ENCODE data around the gene CLDN9. TPM values are rescaled to one million over a fixed set of nuclear protein-coding genes. Genes with fewer than 3 reads are reported as not detected.
A peak's percentile ranks its signal among the peaks of the same experiment; 100 is the strongest.

Gene CLDN9
- total and polyA plus RNA-seq, 11 donors: 0.13 to 2.0 (median 0.75) TPM

DNA sequence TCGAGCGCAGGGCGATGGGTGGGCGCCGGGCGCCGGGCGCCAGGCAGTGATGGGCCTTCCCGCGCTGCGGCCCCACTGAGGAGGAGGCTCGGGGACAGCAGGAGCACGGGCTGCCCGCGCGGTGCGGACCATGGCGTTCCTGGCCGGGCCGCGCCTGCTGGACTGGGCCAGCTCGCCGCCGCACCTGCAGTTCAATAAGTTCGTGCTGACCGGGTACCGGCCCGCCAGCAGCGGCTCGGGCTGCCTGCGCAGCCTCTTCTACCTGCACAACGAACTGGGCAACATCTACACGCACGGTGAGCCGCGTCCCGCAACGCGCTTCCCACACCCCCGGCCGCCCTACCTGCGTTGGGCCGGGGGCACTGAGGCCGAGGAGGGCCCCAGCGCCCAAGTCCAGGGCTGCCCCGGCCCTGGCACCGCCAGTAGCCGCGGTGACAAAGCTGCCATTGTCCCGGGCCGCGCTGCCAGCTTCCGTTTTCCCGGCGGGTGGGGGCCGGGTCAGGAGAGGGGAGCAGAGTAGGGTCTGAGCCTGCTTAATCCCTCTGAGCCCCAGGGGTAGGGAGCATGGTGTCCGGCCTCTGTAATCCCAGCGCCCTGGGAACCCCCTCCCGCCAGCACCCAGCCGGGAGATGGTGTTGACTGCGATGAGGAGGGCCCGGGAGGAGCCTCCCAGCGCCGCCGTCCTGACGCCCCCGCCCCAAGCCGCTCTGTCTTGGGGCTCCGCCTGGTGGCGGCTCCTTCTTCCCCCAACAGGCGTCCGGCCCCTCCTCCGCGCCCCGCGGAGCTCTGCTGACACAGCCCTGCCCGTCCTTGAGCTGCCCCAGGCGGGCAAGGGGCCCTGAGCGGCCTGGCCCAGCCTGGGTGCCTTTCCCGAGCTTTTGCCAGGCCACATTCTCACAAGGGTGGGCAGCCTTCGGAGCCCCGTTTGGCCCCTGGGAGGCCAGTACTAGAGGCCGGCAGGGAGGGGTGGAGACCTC, 42.9 kb upstream of the CLDN9 start:
- Histone ChIP-seq H3K4me3 (peak overlapping the region; percentile 62 to 95 (median 78)), H3K36me3 (peaks cover 0 to 17% (median 0%) of the 10 kb centered on the region in 9 donors), H3K4me1 (peaks cover 3 to 55% (median 31%) of the 10 kb centered on the region in 12 donors), H3K27me3 (peaks cover 32 to 37% (median 34%) of the 10 kb centered on the region in 9 donors), H3K27ac (peak overlapping the region in 11 of 12 donors; percentile 24 to 79 (median 55)), H3K9me3 (no peaks in the 10 kb centered on the region)
- intact Hi-C loops (cut with DNase I): loop anchor here in 1 of 10 donors (10.0 kb wide), 1 partner anchor 95 kb away; no protein-coding TSS in a partner anchor
- WGBS, 4 donors: 0 to 3% (median 2%) methylated on average over 1 to 83 of the region's 83 CpGs
- DNase-seq (peak; percentile 59 to 85 (median 69)), ATAC-seq (peak in 3 of 4 donors; percentile 37 to 41 (median 38))
- peak in 1 of 2 donors; percentile 14 for TF ChIP-seq POLR2A (IDR thresholded peaks at IDR 0.05)
- TF ChIP-seq, protein P1, sequence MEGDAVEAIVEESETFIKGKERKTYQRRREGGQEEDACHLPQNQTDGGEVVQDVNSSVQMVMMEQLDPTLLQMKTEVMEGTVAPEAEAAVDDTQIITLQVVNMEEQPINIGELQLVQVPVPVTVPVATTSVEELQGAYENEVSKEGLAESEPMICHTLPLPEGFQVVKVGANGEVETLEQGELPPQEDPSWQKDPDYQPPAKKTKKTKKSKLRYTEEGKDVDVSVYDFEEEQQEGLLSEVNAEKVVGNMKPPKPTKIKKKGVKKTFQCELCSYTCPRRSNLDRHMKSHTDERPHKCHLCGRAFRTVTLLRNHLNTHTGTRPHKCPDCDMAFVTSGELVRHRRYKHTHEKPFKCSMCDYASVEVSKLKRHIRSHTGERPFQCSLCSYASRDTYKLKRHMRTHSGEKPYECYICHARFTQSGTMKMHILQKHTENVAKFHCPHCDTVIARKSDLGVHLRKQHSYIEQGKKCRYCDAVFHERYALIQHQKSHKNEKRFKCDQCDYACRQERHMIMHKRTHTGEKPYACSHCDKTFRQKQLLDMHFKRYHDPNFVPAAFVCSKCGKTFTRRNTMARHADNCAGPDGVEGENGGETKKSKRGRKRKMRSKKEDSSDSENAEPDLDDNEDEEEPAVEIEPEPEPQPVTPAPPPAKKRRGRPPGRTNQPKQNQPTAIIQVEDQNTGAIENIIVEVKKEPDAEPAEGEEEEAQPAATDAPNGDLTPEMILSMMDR (IDR thresholded peaks at IDR 0.05): peak in 11 of 12 donors; percentile 17 to 53 (median 43)

DNA sequence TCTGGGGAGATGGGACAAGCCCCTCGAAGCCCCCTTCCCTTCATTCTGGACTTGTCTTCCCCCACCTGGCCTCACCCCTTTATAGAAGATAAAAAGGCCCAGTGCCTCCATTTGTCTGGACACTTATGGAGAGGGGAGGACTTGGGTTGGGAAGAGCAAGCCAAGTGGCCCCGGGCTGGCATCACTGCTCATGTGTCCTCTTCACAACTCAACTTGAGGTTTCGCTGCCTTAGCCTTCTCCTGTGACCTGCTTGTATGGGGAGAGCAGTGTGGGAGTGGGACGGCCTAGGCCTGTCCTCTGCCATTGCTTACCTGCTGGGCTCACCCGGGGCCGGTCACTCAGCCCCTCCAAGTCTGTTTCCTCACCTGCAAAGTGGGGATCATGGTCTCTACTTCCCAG, 42.2 kb upstream of the CLDN9 start:
- Histone ChIP-seq H3K27me3 (peaks cover 24 to 29% (median 27%) of the 10 kb centered on the region in 9 donors), H3K4me1 (peaks cover 3 to 49% (median 28%) of the 10 kb centered on the region in 12 donors), H3K27ac (peak overlapping the region in 3 of 12 donors; percentile 25 to 69 (median 54)), H3K36me3 (peaks cover 0 to 19% (median 0%) of the 10 kb centered on the region in 9 donors), H3K4me3 (peak overlapping the region in 9 of 12 donors; percentile 68 to 95 (median 78)), H3K9me3 (no peaks in the 10 kb centered on the region)
- WGBS, 4 donors: 90 to 95% (median 90%) methylated on average over 5 to 6 of the region's 6 CpGs
- ATAC-seq: no peak
- intact Hi-C loops (cut with DNase I): no loop called here
- no peak for DNase-seq
- no peak for TF ChIP-seq POLR2A (IDR thresholded peaks at IDR 0.05)
- TF ChIP-seq, protein P1 (IDR thresholded peaks at IDR 0.05): no peak

DNA sequence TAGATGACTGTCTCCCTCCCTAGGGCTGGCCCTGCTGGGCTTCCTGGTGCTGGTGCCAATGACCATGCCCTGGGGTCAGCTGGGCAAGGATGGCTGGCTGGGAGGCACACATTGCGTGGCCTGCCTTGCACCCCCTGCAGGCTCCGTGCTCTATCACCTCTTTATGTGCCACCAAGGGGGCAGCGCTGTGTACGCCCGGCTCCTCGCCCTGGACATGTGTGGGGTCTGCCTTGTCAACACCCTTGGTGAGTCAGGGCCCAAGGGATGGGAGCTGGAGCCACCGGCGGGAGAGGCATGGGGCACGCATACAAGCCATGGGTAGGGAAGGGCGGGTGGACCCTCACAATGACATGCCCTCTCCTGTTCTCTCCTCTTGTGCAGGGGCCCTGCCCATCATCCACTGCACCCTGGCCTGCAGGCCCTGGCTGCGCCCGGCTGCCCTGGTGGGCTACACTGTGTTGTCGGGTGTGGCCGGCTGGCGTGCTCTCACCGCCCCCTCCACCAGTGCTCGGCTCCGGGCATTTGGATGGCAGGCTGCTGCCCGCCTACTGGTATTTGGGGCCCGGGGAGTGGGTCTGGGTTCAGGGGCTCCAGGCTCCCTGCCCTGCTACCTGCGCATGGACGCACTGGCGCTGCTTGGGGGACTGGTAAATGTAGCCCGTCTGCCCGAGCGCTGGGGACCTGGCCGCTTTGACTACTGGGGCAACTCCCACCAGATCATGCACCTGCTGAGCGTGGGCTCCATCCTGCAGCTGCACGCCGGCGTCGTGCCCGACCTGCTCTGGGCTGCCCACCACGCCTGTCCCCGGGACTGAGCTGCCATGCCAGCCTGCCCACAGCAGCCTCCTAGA, 41.4 kb upstream of the CLDN9 start:
- WGBS, 4 donors: 95 to 97% (median 96%) methylated on average over 23 to 35 of the region's 35 CpGs
- no peaks in the 10 kb centered on the region for H3K9me3 ChIP-seq
- TF ChIP-seq, protein P1 (IDR thresholded peaks at IDR 0.05): no peak
- no peak for TF ChIP-seq POLR2A (IDR thresholded peaks at IDR 0.05)
- ATAC-seq: no peak
- peaks cover 0 to 21% (median 0%) of the 10 kb centered on the region in 9 donors for H3K36me3 ChIP-seq
- no peak for DNase-seq
- H3K4me3 ChIP-seq: peak overlapping the region in 1 of 12 donors; percentile 95
- H3K27ac ChIP-seq: no peak overlapping the region
- H3K4me1 ChIP-seq: peaks cover 3 to 48% (median 28%) of the 10 kb centered on the region in 12 donors
- intact Hi-C loops (cut with DNase I): no loop called here
- H3K27me3 ChIP-seq: peaks cover 16 to 22% (median 19%) of the 10 kb centered on the region in 9 donors

All from heart left ventricle (tissue), 16 donors.